ES-I3 (cell line): ENCODE results near the gene PCED1B.
"Not testable (repeated sequence)": the region's sequence is repeated elsewhere in the genome, so short reads cannot be mapped to it uniquely, and the experiment has no call there.

Experiments used
- H3K36me3 ChIP-seq: 2 replicates; pipeline ENCODE4 v1.6.1; 2013; ENCODE audit warnings: mild to moderate bottlenecking, low read length, control low read depth, moderate library complexity; ENCODE audit not compliant: insufficient read depth
- H3K4me1 ChIP-seq: 2 replicates; pipeline ENCODE4 v1.6.1; 2013; ENCODE audit warnings: mild to moderate bottlenecking, control low read depth, low read length; ENCODE audit not compliant: insufficient read depth
- H3K9ac ChIP-seq: 2 replicates; pipeline ENCODE4 v1.6.1; 2013; ENCODE audit warnings: low read depth, mild to moderate bottlenecking, low read length, moderate library complexity
- H3K9me3 ChIP-seq: 2 replicates; pipeline ENCODE4 v1.6.1; 2013; ENCODE audit warnings: mild to moderate bottlenecking, low read length, moderate library complexity; ENCODE audit not compliant: control insufficient read depth, insufficient read depth

Gene PCED1B

DNA sequence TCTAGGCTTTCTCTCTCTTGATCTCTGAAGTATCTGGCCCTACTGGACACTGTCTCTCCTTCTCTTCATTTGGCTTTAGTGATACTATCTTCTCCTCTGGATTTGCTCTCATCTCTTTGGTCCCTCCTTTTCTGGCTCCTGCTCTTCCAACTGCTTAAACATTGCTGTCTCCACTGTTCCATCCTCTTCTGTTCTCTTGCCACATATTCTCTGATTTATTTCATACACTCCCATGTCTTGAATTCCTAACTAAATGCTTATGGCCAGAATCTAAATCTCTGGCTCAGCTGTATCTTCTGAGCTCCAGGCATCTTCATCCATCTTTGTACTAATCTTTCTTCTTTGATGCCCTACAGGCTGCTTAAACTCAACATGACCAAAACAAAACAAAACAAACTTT lies 25.5 kb upstream of the PCED1B start:
- Histone ChIP-seq H3K9me3 (peaks cover 9% of the 10 kb centered on the region), H3K4me1 (no peaks in the 10 kb centered on the region), H3K36me3 (no peaks in the 10 kb centered on the region), H3K9ac (no peak overlapping the region)

DNA sequence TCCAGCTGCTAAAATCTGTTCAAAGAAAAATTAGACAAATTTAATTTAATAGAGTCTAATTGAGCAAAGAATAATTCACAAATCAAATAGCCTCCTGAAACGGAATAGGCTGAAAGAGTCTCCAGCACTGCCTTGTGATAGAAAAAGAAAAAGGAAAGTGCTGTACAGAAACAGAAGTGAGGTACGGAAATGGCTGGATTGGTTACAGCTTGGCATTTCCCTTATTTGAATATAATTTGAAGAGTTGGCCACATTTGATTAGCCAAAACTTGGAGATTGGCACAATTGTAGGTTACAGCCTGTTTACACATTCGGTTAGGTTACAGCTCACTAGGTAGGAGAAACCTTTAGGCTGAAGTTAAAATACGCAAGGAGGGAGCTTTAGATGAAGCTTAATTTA lies 24.8 kb upstream of the PCED1B start:
- H3K4me1 ChIP-seq: no peaks in the 10 kb centered on the region
- no peak overlapping the region for H3K9ac ChIP-seq
- no peaks in the 10 kb centered on the region for H3K36me3 ChIP-seq
- H3K9me3 ChIP-seq: peaks cover 9% of the 10 kb centered on the region

- not testable (repeated sequence) for H3K9ac ChIP-seq, H3K4me1 ChIP-seq, H3K9me3 ChIP-seq, H3K36me3 ChIP-seq
These were observed 23.6 kb upstream of the PCED1B start for GRCh38 chr12:47055856-47056255.

DNA sequence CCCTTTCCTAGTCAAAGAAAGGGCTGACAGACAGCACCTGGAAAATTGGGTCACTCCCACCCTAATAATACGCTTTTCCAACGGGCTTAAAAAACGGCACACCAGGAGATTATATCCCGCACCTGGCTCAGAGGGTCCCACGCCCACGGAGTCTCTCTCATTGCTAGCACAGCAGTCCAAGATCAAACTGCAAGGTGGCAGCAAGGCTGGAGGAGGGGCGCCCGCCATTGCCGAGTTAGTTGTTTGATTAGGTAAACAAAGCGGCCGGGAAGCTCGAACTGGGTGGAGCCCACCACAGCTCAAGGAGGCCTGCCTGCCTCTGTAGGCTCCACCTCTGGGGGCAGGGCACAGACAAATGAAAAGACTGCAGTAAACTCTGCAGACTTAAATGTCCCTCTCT lies 22.5 kb upstream of the PCED1B start:
- not testable (repeated sequence) for H3K9me3 ChIP-seq, H3K36me3 ChIP-seq, H3K9ac ChIP-seq, H3K4me1 ChIP-seq

DNA sequence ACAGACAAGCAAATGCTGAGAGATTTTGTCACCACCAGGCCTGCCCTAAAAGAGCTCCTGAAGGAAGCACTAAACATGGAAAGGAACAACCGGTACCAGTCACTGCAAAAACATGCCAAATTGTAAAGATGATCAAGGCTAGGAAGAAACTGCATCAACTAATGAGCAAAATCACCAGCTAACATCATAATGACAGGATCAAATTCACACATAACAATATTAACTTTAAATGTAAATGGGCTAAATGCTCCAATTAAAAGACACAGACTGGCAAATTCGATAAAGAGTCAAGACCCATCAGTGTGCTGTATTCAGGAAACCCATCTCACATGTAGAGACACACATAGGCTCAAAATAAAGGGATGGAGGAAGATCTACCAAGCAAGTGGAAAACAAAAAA lies 20.8 kb upstream of the PCED1B start:
- not testable (repeated sequence) for H3K4me1 ChIP-seq, H3K9me3 ChIP-seq, H3K9ac ChIP-seq, H3K36me3 ChIP-seq

DNA sequence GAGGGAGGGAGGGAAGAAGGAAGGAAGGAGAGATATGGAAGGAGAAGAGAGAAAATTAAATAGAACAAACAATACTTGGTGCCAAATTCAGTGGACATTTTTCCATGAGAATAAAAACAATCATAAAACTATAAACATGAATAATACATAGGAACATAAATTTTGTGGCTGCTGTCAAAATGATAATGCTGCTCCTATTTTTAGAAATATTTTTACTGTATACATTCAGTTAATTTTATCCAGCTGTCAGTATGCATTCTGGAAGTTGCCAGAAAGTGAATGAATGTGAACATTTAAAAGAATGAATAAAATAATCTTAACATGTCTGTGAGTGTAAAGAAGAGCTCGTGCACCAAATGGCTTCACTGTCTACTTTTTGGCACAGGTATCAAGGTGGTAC lies 13.9 kb upstream of the PCED1B start:
- no peaks in the 10 kb centered on the region for H3K36me3 ChIP-seq
- H3K9ac ChIP-seq: no peak overlapping the region
- H3K9me3 ChIP-seq: no peaks in the 10 kb centered on the region
- H3K4me1 ChIP-seq: no peaks in the 10 kb centered on the region

DNA sequence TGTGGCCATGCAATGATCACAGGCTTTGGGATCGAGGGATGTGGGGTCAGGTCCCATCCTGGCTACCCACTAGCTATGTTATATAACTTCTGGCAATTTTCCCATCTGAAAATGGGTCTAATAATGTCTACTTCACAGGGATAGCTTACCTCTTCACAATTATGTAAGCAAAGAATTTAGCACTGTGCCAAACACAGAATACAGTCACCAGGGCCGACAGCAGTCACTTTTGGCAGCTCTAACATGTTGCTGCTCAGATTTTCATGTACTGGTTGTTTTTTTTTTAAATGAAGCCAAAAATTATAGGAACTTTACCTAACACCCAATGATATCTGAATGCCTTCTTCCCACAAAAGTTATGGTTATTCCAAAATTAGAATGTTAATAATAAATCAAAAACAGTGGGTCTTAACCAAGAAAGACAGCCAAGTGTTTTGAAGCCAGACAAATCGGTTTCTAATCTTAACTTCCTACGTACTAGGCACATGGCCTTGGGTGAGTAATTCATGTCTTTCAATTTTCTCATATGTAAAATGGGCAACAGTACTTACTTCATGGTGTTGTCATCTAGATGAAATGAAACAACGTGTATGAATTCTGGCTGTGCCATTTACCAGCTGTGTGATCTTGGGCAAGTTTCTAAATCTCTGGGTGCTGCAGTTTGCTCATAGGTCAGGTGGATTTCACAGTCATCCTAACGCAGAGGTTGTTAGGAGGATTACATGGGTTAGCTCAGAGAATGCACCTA lies 13.0 kb upstream of the PCED1B start:
- no peak overlapping the region for H3K9ac ChIP-seq
- no peaks in the 10 kb centered on the region for H3K36me3 ChIP-seq
- no peaks in the 10 kb centered on the region for H3K4me1 ChIP-seq
- H3K9me3 ChIP-seq: no peaks in the 10 kb centered on the region

- Histone ChIP-seq H3K4me1 (no peaks in the 10 kb centered on the region), H3K9me3 (no peaks in the 10 kb centered on the region), H3K36me3 (no peaks in the 10 kb centered on the region), H3K9ac (no peak overlapping the region)
These were observed 12.2 kb upstream of the PCED1B start for GRCh38 chr12:47067176-47067575.

DNA sequence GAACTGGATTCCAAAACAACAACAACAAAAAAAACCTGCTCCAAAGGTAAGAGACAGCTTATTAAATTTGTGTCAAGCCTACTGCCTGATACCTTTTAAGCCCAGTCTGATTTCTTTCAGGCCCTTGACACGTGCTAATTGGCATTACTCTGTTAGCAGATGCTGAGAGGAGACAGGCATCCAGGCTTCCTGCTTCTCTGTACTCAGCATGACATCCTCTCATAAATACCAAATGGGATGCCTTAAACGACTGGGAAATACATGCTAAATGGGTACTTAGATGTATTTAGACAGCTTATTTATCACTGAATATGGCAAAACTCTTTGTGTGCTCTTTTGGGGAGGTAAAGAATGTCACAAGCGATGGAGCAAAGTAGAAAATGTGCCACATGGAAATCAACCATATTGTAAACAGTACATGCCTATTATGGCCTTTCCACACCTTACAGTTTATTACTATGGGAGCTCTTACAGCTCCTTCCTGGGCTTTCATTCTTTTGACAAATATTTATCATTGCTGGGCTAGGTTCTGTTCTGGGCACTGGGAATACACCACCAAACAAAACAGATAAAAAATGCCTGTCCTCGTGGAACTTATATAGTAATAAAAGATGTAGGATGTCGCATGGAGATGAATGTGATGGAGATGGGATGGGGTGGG lies 11.5 kb upstream of the PCED1B start:
- Histone ChIP-seq H3K4me1 (no peaks in the 10 kb centered on the region), H3K9ac (no peak overlapping the region), H3K9me3 (no peaks in the 10 kb centered on the region), H3K36me3 (no peaks in the 10 kb centered on the region)

DNA sequence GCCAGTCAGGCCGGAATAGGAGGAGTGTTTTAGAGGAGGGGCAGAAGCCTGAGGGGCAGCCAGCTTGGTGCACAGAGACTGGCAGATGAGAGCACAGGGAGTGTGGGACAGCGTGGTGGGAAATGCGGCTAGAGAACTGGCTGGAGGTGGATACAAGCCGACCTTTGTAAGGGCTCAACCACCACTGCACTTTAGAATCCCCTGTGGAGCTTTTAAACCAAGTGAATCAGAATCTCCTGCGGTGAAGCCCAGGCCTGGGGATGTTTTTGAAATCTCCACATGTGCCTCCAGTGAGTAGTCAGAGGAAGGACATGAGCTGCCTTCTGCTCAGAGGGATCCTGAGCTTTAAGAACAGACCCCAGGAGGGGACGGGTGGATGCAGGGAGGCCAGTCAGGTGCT lies 10.9 kb upstream of the PCED1B start:
- Histone ChIP-seq H3K36me3 (no peaks in the 10 kb centered on the region), H3K9me3 (no peaks in the 10 kb centered on the region), H3K9ac (no peak overlapping the region), H3K4me1 (no peaks in the 10 kb centered on the region)

- no peak overlapping the region for H3K9ac ChIP-seq
- no peaks in the 10 kb centered on the region for H3K36me3 ChIP-seq
- no peaks in the 10 kb centered on the region for H3K4me1 ChIP-seq
- no peaks in the 10 kb centered on the region for H3K9me3 ChIP-seq
These were observed 9.1 kb upstream of the PCED1B start for GRCh38 chr12:47070310-47070709.

DNA sequence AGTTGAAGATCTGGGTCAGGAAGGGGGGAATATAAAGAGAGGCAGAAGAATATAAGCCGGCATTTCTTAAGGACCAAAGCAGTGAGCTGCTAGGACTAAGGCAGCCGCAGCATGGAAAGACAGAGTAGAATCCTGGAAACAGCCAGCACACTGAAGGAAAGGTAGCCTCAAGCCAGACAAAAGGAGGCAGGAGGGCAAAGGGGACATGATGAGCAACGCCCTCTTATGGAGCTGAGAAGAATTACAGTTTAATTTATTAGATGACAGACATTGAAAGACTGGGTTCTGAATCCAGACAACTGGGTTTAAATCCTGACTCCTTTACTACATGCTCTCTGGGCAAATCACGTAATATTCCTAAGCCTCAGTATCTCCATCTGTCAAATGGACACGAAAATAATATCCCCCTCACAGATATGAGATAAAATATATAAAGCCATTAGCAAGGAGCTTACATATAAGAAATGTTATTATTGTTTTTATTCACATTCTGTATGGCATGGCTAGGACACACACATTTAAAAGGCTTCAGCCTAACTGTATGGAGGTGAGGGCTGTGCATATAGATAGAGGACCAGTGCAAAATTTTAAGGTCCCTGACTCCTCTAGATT lies 8.1 kb upstream of the PCED1B start:
- Histone ChIP-seq H3K4me1 (no peaks in the 10 kb centered on the region), H3K9ac (no peak overlapping the region), H3K36me3 (no peaks in the 10 kb centered on the region), H3K9me3 (no peaks in the 10 kb centered on the region)

DNA sequence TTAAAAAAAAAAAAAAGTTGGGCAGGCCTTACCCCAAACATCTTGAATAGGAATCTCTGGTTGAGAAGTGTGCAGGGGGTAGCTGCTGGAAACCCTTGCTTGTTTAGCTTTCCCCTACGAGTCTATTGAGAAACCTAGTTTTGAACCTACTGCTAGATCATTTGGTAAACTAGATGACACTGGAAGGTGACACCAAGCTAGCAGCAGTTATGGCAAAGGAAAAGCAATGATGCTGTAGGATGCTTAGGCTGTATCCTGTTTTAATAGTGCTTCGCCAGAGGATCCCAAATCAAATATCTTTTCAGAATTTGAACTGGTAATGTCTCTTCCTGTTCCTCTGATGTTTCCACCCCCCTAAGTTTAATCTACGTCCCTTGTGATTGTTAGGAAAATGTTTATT lies 5.5 kb upstream of the PCED1B start:
- H3K9me3 ChIP-seq: no peaks in the 10 kb centered on the region
- H3K9ac ChIP-seq: no peak overlapping the region
- no peaks in the 10 kb centered on the region for H3K36me3 ChIP-seq
- H3K4me1 ChIP-seq: no peaks in the 10 kb centered on the region; the same call in 1 of the 2 replicates

DNA sequence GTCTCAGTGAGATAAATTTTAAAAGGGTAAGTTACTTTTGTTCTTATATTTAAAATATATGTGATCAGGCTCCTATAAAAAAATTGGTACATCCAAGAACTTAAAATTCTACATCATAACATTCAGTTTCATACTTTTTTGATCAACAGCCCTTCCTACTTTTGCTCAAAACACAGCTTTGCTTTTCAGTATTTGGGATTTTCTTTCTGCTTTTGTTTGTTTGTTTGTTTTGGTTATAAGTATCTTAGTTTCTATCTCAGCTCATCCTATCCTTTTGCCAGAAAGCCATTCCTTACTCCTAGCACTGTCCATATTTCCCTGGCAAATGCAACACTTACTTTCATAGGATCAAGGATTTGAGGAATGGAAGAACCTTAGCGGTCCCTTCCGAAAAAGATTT lies 4.7 kb upstream of the PCED1B start:
- Histone ChIP-seq H3K4me1 (no peaks in the 10 kb centered on the region; the same call in 1 of the 2 replicates), H3K36me3 (no peaks in the 10 kb centered on the region), H3K9me3 (no peaks in the 10 kb centered on the region), H3K9ac (no peak overlapping the region)
